Nucleus accumbens (tissue), 56 donors: ENCODE data around the gene FOXE1.

Experiments
- DNase-seq, 56 donors: peaks; one replicate each; lab custom pipeline; 2025; lab: John Stamatoyannopoulos, UW

FOXE1 gene

DNA sequence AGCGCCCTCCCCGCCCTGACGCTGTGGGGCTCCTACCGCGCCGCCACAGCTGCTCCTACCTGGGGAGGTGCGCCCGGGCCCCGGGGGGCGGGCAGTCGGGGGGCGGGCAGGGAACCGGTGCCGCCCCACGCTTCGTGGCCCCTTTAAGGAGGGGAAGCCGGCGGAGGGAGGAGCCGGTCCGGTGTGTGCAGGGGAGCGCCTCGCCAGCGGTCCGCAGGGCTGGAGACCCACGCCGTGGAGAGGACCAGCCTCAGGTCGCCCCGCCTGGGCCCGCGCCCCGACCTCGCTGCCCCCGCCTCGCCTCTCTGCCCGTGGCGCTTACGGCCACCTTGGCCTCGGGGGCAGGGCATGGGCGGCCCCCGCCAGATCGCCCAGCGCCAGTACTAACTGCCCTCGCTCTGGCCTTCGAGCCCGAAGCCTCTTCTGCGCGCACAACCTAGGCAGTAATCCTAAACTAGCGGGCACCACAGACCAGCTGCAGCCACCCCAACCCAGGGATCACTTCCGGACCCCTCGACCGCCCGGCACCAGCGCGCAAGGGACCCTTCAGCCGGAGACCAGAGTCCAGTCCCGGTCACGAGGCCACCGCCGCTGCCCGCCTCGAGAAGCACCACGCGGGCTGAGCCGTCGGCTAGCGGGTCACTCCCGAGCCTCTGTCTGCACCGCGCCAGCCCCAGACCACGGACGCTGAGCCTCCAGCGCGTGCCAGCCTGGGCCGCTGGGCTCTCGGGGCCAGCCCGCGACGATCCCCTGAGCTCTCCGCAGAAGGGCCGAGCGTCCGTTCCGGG lies at the start of gene FOXE1:
Gene FOXE1 (plus strand): TSS at position 171 of the 788 bp plus-strand sequence. CDS start 689 bp downstream, outside the sequence.
- DNase-seq = no peak

DNA sequence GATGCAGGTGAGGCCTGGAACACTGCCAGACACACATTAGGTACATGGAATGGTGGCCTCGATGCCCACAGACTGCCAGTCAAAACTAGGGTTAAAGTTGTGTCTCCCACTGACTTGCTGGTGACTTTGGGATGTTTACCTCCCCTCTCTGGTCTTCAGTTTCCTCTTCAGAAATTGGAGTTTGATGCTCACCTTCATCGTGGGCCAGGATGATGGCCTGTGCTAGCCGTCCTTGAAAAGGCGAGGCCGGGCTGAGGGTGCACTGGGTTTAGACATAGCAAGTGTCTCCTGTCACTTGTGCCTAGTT lies 49.0 kb upstream of the FOXE1 start:
- no peak for DNase-seq

DNA sequence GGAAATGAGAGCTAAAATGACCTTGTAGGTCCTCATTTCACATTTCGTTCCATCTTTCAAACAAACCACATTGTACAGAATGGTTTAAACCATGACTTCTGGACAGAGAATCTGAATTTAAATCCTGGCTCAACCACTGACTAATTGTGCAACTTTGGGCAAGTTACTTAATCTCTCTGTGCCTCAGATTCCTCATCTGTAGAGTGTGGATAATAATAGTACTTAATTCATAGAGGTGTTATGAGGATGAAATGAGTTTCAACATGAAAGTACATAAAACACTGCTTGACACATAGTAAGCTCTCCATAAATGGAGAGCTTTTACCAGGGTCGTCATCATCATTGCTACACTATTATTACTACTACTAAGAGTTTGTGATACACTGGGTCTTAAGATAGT lies 46.3 kb upstream of the FOXE1 start:
- no peak for DNase-seq

DNA sequence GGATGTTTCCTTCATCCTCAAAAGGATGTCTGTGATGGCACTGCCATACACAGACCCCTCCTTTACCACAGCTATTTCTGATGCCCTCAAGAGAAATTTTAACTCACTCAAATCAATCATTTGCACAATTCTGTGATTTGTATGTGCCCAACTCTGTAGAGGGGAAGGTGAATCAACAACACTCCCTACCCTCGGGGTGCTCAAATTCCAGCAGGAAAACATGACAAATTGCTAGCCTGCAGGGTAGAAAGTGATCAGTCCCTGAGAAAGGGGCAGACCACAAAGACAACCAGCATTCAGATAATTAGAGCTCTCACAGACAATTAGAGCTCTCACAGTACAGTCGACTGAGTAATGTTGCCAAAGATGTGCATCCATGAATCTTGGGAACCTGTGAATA lies 45.3 kb upstream of the FOXE1 start:
- DNase-seq = no peak

DNA sequence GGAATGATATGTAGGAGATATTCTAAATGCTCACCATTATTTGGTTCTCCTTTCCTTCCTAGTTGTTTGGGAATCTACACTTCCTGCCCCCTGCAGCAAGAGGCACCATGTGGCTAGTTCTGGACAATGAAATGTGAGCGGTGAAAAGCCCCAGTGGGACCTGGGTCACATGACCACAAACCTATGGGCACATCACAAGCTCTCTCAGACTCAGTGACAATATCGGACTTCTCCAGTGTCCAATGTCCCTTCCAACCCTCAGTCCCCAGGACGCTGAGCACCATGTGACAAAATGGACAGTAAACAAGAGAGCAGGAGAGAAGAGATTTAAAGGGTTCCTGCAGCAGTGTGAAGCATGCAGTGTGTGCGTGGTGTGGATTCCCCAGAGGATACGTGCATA lies 44.6 kb upstream of the FOXE1 start:
- DNase-seq = no peak

DNA sequence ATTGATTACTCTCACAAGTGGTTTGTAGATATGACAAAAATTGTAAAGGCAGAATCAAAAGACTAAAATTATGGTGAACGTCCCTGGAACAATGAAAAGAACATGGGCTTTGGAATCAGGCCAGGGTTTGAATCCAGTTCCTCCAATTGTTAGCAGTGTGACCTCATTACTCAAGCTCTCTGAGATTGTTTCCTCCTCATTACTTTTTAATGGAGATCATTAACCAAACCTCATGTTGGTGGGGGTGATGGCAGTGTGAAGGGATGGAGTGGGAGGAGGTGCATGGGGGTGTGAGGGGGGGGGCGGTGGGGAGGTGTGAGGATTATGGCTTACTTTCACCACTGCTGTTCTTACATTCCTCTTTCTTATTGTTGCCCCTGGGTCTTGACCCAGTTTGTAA lies 44.1 kb upstream of the FOXE1 start:
- no peak for DNase-seq

DNA sequence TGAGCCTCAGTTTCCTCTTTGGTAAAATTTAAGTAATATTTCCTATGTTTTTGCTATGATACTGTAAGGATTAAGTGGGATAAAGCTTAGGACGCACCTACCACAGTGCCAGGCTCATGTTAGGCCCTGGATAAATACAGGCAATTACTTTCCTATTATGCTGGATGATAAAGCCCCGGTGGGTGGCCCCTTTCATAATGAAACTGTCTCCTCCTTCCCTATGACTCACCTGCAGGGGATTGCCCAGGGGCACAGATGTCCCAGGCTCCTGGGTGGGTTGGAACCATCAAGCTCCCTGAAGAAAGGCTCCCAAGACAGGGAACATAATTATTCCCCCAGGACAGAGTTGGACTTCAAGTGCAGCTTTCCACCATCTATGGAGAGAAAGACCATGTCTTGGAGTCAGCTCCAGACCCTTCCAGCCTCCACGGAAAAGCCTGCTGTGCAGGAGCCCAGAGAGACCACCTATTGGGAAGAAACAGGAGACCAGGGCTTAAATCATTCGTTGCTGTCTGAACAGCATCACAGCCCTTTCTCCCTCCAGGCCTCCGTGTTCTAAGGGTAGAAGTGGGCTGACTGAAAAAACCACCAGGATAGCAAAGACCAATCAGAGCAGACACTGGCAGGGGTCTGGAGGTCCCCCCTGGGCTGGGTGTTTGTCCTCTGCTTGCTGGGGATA lies 43.2 kb upstream of the FOXE1 start:
- DNase-seq = no peak

DNA sequence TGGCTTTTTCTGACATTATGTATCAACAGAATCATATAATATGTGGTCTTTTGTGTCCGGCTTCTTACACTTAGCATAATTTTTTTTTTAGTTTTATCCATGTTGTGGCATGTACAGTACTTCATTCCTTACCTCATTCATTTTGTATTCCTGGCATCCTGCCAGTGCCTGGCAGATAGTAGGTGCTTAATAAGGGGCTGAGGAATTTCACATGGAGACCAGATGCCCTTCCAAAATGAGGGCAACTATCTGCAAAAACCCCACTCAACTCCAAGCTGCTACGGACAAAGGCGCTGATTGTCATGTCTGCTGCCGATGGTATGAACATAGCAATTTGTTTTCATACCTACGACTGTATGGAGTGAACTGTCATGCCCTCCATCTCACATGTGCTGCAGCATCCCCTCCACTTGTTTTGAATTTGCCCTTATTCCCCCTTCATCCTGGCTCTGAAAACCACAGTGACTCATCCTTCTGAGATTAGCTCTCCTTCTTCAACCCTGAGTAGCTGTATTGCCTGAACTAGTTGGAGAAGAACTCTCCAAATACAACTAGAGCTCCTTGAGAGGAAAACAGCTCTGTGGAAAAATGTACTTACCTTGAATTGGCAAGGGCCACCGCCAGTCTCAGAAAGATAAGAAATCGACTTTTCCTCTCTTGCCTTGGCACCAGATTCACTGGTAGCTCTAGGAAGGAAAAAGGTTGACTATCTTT lies 41.3 kb upstream of the FOXE1 start:
- DNase-seq = no peak

DNA sequence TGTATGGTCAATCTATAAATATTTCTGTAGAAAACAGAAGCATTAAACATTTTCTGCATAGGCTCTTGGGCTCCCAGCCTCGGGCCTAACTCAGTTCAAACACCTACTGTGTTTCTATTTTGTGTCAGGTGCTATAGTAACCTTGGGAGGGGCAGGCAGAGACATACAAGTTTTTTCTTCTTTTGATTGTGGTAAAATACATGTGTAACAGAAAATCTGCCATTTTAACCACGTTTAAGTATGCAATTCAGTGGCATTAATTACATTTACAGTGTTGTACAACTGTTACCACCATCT lies 40.8 kb upstream of the FOXE1 start:
- DNase-seq = no peak

DNA sequence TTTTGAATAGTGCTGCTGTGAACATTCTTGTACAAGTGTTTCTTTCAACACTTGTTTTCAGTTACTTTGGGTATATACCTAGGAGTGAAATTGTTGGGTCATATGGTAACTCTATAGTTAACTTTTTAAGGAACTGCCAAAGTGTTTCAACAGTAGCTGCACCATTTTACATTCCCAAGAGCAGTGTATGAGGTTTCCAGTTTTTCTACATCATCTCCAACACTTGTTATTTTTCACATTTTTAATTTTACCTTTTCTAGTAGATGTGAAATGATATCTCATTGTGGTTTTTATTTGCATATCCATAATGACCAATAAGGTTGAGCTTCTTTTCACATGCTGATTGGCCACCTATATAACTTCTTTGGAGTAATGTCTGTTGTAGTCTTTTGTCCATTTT lies 40.0 kb upstream of the FOXE1 start:
- no peak for DNase-seq

DNA sequence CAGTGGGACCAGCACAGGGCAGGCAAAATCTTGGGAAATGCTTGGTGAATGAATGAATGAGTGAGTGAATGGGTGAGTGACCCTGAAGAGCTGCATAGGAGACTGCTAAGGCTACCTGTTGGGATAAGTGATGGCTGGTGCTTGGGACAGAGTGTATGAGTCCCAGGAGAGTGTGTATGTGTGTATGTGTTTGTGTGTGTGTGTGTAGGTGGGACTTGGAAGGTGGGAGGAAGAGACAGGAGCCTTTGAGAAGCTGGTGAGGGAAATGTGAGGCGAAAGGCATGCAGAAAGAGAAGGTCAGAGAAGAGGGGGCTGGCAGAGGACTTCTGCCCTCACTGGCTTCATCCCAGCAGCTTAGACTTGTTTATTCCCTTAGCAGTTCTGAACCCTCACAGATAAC lies 33.3 kb upstream of the FOXE1 start:
- no peak for DNase-seq

DNA sequence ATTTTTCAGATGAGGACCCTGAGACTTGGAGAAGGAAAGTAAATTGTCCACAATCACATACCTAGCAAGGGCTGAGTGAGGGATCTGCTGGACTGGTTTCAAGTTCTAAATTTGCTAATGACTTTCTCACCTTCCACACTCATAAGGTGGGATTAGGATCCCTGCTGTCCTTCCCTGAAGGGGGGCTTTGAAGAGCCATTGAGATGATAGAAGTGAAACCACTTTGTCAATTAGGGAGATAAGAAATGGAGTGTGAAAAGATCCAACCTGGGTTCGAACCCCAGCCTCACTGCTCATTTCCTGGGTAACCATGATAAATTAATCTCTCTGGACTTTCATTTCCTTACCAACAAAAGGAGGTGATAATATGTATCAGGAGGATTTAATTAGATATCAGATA lies 32.7 kb upstream of the FOXE1 start:
- no peak for DNase-seq

DNA sequence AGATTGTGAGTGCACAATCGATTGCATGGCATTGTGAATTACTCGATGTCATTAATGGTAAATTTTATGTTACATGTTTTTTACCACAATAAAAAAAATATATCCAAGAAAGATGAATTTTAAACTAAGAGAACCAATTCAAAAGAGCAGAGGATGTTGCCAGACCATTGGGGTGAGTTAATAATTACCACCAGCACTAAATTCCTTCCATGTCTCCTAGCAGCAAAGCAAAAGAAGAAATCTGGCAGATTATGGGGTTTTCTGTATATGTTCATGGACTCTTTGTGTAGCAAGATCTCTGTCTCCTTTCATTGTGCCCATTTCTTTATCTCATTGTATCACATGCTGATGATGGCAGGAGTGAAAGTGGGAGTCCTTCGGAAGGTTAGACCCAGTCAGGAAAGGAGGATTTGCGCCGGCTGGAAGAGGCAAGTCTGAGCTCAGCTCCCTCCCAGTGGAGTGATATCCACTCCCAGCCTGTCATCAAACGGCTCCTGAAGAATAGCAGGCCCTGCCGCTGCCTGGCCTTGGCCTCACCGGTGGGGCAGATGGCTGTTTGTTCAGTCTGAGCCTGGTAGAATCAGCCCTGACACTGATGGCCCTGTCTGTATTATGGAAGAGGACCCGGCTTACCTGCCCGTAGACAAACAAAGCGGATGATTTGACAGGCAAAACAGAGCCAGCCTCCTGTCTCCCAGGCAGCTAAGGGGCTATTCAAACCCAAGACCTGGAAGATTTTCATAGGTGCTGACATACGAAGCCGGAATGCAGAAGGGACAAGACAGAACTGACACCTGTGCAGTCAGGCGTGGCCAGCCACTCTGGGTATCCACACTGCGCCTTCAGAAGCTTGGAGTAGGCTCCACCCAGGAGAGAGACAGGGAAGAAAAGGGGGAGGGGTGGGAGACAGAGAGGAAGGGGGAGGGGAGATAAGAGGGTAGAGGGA lies 21.9 kb upstream of the FOXE1 start:
- DNase-seq = no peak

DNA sequence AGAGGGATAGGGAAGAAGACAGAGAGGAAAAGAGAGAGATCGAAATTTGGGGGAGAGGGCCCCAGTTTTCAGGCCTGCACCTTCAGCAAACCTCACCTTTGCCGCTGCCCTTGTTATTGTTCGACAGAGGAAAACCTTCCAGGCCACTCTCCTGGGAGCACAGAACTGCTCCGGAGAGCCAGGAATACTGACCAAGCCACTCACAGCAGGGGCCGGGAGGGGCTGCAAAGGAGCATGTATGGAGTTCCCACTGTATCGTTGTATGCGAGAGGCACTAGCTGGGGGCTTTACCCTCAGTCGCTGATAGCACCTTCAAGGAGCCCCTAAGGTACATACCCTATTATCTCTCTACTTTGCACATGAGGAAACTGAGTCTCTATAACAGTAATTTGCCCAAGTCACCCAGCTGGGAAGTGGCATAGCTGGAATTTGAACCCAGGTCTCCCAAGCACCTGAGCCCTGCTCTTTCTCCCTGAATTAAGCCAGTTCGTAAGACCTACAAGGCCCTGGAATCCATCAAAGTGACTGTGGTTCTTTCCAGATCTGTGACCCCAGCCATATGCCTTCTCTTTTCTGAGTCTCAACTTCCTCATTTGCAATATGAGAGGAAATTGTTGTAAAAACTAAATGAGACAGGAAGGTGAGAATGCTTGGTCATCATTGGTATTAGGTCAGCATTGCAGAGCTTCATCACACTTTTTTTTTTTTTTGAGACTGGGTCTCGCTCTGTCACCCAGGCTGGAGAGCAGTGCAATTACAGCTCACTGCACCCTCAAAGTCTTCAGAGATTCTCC lies 21.0 kb upstream of the FOXE1 start:
- no peak for DNase-seq

DNA sequence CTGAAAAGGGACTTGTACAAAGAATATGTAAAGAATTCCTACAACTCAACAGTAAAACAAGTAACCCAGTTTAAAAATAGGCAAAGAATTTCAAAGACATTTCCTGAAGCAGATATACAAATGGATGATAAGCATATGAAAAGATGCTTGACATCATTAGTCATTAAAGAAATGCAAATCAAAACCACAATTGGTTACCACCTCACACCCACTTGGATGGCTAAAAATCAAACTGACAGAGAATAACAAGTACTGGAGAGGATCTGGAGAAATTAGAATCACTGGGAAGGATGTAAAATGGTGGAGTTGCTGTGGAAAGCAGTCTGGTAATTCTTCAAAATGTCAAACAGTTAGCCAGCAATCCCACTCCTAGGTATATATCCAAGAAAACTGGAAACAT lies 12.5 kb upstream of the FOXE1 start:
- DNase-seq = no peak

DNA sequence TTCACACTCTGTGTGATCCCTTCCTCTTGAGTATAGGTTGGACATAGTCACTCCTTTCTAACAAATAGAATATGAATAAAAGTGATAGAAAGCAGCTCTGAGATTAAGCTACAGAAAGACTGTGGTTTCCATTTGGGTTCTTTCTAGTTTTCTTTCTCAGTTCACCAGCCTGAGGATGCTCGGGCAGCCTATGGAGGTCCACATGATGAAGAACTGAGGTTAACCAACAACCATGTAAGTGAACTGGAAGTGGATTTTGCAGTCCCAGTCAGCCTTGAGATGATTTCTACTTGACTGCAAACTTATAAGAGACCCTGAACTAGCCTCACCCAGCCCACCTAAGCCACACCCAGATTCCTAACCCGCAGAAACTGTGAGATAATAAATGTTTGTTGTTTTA lies 10.1 kb upstream of the FOXE1 start:
- DNase-seq = no peak

DNA sequence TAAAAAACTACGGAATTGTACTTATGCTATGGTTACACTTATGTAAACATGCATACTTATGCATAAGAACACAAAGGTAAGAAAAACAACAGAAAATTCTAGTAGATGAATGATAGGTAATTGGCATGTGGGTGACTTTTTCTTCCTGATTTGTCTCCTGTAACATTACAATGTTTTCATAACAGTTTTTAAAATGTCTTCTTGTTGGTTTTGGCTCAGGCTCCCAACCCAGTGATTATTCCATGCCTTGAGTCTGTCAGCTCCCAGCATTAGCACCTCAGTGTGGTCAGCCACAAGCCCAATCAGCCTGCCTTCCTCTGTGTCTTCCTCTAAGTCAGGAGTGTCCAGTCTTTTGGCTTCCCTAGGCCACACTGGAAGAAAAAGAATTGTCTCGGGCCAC lies 7.9 kb upstream of the FOXE1 start:
- no peak for DNase-seq

DNA sequence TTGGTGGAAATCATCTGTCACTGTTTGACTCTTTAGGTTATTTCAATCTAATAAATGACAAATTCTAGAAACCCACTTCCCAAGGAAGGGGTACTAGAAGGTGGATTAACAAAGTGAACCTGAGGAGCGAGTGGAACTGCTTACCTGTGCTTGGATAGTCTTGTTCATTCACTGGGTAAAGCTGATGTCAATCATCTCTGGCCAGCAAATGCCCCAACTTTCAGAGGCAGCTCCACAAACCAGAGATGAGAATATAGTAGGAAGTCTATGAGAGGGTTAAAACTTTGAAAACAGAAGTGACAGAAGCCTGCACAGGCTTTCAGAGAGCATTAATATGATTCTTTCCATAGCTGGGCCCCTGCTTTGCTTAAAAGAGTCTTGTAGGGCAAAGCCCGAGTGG lies 7.3 kb upstream of the FOXE1 start:
- no peak for DNase-seq

DNA sequence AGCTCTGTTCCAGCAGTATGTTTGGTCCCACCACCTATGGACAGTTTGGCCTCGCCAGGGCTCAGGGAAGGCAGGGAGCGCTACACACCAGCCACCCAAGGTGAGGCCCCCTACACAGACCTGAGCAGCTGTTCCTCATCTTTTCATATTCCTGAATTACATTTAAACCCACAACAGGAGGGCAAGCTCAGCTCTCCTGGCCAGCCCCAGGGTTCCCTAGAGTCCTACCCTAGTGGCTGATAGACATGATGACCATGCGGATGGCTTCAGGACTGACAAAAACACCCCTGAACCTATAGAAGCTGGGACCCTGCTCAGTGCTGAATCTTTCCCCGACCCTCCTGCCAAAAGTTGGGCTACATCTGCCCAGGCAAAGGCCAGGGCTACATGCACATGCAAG lies 6.7 kb upstream of the FOXE1 start:
- no peak for DNase-seq
